ENCODE results near the gene USP44. TPM values are rescaled to one million over a fixed set of nuclear protein-coding genes. Genes with fewer than 3 reads are reported as not detected.
A peak's percentile ranks its signal among the peaks of the same experiment; 100 is the strongest.

Gene USP44
- total RNA-seq, 1 donor from 2014 or later: 8.0 TPM

DNA sequence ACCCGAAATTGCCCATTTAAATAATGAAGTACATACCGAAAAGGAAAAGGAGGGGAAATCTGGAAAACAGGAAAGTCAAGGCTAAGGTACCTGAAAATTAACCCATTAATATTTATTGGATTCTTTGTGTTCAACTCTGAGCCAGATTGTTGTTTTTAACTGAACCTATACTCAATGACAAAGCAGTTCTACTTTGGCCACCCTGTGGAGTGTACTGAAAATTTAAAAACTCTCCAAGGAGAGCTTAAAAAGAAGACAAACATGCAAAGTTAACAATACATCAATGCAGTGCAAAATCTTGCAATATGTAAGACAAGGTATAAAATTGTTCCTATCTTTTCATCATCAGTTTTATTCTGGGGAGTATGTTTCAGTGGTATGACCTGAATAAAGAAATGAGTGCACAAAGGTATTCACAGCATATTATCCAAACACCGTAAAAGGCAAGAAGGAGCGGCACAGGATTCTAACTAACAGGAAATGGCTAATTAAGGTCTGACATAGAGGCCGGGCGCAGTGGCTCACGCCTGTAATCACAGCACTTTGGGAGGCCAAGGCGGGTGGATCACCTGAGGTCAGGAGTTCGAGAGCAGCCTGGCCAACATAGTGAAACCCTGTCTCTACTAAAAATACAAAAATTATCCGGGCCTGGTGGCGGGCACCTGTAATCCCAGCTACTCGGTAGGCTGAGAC is 1.7 kb downstream of the USP44 start:
- no peak for ATAC-seq
- no peak for DNase-seq (ENCODE audit: low spot score)
- intact Hi-C loops (cut with DNase I): no loop called here

DNA sequence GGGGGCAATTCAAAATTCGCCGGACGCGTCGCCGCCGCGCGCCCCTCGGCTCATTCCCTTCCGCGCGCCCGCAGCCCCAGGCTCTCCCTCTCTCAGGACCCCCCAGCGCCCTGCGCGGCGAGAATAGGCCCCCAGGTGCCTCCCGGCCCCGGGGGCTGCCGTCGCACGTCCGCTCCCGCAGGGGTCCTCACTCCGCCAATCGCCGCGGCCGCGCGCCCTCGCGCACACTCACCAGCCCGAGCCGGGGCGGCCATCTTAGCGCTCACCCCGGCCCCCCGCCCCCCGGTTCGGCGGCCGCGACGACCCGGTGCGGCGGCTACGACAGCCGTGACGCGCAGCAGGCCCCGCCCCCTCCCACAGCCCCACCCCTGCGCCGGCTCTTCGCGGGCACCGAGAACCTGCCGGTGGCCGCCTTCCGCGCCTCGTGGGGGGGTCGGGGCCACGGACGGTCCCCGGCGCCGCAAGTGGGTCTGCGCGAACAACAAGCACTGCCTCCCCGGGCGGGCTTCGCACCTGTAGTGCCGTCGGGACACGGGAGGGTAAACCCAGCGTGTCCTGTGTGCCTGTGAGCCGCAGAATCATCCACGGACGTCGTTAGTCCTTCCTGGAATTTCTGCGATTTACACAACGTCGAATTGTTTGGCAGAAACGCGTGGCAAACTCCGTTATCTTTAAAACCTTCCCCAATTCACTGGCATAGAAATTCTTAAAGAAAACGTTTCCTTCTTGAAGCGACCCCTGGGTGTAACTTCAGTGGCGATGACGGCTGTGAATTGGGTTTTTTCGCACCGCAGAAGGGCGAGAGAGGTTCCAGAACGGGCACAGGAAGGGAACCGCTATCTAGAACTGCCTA is 2.5 kb downstream of the USP44 start:
- ATAC-seq: peak; percentile 85
- DNase-seq (ENCODE audit: low spot score): peak; percentile 77
- intact Hi-C loops (cut with DNase I): no loop called here

DNA sequence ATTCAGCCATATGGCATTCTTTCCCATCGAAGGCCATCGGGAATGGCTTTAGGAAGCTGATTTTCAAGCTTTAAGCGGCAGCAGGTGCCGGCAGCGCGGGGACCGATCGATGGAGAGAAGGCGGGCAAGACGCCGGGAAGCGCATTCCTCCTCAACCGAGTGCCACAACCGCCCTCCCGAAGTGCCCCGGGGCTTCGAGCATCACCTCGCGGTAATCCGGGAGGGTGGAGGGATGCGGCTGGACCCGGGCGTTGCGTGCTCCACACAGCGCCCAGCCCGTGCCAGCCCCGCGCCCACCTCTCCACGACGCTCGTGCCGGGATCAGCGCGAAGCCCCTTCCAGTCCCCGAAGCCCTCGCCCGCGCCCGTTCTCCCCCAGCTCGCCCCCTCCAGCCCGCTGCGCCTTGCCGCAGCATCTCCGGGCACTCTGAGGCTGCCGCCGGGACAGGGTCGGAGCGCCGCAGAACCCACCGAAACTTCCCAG is 3.2 kb downstream of the USP44 start:
- peak; percentile 68 for ATAC-seq
- intact Hi-C loops (cut with DNase I): no loop called here
- DNase-seq (ENCODE audit: low spot score): peak; percentile 63

DNA sequence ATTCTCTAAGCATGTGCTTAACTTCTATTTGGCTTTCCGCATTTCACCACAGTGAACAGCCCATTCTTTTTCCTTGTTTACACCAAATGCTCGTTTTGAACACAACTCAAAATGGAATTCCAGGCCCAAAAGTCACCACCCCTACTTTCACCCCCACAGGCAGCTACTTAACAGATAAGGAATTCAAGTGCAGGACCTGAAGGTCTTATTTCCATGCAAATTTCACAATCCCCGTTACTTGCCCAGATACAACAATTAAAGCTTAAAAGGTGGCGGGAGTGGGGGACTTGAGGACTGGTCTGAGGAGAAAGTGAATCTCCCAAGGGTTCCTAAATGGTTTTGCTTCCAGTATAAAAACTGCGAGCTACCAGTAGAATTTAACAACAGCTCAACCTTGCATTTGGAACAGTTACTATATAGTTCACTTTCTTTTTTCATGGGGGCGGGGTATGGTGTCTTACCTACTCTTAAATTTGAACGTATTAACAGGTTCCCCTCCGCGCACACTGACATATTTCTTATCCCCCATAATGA is 3.7 kb downstream of the USP44 start:
- DNase-seq (ENCODE audit: low spot score) (no peak), ATAC-seq (peak; percentile 85)
- intact Hi-C loops (cut with DNase I): no loop called here

DNA sequence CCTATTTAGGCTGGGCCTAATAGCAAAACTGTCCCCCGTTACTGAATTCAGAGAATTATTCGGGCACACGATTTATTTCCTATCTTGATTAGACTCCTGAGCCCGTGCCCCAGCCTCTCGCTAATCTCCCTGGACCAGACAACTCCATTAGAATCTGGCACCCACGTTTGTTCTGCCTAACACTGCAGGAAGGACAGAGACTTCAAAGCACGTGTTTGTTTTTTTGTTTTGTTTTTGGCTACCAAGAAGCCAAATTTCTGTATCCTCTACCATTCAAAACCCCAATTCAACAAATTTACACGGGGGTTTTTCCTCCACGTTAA is 4.8 kb downstream of the USP44 start:
- intact Hi-C loops (cut with DNase I): no loop called here
- DNase-seq (ENCODE audit: low spot score) (no peak), ATAC-seq (no peak)

DNA sequence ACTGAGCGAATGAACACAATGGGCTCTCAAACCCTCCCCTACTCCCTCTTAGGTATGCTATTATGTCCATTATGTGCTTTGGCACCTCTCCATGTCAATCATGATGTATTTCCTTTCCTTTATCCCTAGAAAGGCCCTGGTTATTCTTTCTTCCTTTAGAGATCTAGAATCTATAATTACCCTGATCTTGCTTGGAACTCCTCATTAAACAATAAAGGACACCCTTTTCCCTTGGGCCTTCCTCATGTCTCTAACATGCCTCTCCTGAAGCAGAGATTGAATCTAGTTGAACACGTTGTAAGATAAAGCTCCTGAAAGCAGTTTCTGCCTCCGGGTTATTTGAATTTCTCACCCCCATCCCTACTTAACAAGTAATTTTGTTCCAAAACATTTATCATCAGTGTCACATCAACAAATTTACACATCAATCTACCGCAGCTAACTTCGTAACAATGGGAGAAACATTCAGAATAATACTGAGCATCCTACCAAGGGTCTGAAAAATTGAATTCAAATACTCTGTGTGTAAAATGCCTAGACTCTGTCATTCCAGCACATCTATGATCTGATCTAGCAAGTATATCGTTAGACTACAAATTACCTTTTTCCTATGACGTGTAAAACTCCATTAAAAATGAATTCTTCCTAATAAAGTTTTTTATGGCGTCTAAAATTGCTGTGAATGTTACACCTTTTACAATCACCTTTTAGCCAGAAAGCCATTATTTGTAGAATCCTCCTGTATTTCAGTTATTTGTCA is 5.4 kb downstream of the USP44 start:
- no peak for DNase-seq (ENCODE audit: low spot score)
- intact Hi-C loops (cut with DNase I): no loop called here
- no peak for ATAC-seq

DNA sequence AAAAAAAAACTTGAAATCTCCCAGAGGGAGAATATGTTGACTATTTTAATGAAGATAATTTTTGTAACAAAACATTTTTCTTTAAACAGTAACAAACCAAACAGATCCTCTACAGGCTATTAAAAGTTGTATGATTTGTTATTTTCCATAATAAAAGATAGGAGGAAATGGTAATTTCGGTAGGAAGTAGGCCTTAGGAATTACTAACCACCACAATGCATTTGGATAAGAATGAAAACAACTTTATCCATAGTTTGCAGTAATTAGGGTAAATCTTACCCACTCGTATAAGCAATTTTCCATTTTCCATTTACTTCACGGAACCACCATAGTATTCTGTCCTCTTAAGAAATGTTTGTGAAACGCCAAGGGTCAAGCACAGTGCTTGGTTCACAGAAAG is 6.0 kb downstream of the USP44 start:
- ATAC-seq (no peak), DNase-seq (ENCODE audit: low spot score) (no peak)
- intact Hi-C loops (cut with DNase I): no loop called here

DNA sequence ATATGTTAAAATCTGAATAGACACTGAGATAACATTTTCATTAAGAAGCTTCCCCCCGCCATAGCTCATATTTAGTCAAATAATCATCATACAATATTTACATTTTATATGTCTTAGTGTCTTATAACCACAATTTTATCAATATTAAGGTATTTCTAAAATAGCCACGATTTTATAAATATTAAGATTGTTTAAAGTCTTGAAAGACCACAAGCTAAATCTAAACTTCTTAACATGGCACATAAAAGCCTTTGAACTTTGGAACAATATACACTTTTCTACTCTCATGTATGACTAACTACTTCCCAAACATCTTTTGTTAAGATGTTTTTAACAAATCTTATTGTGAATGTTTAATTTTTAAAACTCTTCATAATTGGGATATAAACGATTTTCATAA is 6.5 kb downstream of the USP44 start:
- intact Hi-C loops (cut with DNase I): no loop called here
- ATAC-seq: no peak
- no peak for DNase-seq (ENCODE audit: low spot score)

DNA sequence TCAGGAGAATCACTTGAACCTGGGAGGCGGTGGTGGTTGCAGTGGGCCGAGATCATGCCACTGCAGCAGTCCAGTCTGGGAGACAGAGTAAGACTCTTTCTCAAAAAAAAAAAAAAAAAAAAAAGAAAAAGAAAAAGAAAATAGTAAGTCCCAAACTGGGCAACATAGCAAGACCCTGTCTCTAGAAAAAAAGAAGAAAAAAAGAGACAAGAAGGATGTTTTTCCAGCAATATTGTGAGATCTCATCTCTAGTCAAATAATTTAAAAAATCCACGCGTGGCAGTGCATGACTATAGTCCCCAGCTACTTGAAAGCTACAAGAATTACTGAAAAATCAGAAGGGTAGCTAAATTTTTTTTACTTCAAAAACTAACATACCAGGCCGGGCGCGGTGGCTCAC is 8.0 kb downstream of the USP44 start:
- DNase-seq (ENCODE audit: low spot score) (no peak), ATAC-seq (no peak)
- intact Hi-C loops (cut with DNase I): no loop called here

DNA sequence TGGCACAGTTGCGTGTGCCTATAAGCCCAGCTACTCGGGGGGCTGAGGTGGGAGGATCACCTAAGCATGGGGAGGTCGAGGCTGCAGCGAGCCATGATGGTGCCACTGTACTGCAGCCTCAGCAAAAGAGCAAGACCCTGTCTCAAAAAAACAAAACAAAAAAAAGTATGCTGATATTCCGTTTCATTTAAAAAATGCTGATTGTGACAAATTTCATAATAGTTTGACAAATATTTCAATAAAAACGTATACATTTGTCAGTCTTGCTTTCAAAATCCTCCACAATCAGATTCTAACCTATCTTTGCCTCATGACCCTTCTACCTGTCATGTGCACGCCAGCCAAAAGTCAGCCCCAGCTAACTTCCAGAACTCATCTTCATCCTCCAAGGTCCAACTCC is 9.8 kb downstream of the USP44 start:
- no peak for DNase-seq (ENCODE audit: low spot score)
- intact Hi-C loops (cut with DNase I): no loop called here
- ATAC-seq: no peak

DNA sequence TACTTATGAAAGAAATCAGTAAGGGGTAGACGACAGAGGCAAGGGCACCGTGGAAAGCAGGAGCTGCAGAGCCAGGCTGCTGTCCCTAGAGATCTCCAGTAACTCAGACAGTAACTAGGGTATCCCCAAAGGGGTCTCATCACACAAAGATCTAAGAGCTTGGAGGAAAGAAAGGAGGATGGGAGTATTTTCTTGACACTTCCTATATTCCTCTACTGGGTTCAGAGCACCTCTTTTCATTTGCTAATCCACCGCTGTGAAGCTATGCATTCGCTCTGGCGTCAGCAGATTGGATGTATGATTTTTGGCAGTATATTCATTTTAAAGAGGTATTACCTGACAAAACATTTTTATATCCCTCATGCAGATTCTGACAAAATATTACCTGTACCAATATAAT is 12.6 kb downstream of the USP44 start:
- ATAC-seq: no peak
- no peak for DNase-seq (ENCODE audit: low spot score)
- intact Hi-C loops (cut with DNase I): loop anchor here (10.0 kb wide), 1 partner anchor 424 kb away; no protein-coding TSS in a partner anchor

DNA sequence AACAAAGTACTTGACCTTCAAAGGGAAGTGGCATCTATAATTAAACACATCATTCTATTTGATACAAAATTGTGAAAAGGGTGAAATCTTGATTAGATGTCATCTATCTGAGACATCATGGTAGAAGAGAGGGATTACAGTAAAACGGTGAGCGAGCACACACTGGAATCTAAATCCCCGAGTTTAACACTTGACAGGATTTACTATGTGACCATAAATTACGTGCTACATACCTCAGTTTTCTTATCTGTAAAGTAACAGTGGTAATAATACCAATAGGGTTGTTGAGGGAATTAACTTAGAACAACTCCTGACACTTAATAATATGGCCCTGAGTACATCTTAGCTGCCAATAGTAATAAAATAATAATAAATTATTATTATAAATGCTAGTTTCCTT is 13.3 kb downstream of the USP44 start:
- DNase-seq (ENCODE audit: low spot score) (no peak), ATAC-seq (no peak)
- intact Hi-C loops (cut with DNase I): loop anchor here (10.0 kb wide), 1 partner anchor 423 kb away; no protein-coding TSS in a partner anchor

DNA sequence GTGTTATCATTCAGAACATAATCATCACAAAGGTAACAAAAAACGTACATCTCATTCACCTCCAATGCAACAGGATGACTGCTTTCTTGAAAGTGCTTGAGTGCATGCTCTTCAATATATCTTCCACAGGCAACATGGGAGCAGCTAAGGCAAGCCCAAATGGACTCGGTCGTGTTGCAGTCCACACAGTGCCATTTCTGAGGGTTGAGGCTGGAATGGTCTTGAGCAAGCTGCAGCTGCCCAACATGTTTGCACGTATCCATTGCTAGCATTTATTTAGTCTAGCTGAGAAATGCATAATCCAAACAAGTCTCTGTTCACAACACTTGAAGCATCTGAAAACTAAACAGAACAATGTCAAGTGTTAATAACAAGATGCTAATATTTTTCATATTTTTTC is 17.3 kb downstream of the USP44 start:
- intact Hi-C loops (cut with DNase I): loop anchor here (10.0 kb wide), 1 partner anchor 419 kb away; no protein-coding TSS in a partner anchor
- peak; percentile 37 for ATAC-seq
- DNase-seq (ENCODE audit: low spot score): no peak

DNA sequence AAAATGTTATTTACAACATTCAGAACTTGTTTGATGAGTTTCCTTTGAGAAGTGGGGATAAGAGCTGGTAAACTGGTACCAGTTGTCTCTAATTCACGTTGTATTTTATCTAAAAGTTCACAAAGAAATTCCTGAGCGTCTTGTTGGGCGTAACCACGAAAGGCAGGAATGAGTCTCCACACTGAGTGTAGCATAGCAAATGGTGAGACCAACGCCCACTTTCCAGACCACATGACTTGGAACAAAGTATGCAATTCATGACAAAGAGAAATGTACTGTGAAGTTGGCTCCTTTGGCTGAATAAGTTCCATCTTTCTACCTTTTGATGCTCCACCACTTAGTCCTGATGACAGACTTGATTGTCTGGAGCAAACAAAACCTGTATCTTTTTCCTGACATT is 18.4 kb downstream of the USP44 start:
- intact Hi-C loops (cut with DNase I): loop anchor here (10.0 kb wide), 1 partner anchor 418 kb away; no protein-coding TSS in a partner anchor
- DNase-seq (ENCODE audit: low spot score): no peak
- ATAC-seq: no peak

DNA sequence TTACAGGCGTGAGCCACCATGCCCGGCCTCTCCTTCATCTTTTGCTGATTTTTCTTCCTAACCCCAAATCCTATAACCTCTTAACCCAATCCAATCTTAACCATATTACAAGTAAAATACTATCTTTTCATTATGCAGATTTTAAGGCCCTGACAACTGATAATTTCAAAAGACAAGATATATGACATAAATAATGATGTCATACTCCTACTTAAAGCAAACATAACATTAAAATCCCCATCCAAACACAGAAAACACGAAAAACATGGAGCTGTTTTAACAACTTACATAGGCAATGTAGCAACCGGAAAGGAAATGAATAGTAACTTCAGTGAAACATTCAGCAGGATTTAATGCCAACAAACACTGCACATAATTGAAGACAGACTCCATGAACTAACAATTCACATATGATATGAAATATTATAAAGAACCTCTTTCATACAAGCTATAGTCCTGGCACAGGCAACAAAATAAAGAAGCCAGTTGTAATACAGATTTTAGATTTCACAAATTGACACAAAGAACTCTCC is 21.5 kb downstream of the USP44 start:
- no peak for DNase-seq (ENCODE audit: low spot score)
- intact Hi-C loops (cut with DNase I): loop anchor here (10.0 kb wide), 1 partner anchor 415 kb away; no protein-coding TSS in a partner anchor
- no peak for ATAC-seq

DNA sequence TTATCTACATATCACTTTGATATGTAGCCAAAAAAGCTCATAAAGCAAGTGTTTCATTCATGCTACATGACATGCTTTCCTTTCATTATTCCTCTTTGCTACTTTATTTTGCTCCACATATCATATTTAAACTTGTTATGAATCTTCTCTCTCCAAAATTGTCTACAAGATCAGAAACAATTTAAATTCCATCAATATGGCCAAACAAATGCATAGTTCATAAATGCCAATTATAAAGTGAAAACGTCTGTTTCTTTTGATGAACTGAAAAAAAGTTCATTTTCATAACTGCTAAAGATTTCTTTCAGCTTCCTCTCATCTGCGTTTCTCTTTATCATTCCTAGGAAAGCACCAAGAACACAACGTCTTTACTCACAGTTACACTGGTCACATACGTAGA is 22.8 kb downstream of the USP44 start:
- ATAC-seq (no peak), DNase-seq (ENCODE audit: low spot score) (no peak)
- intact Hi-C loops (cut with DNase I): no loop called here

DNA sequence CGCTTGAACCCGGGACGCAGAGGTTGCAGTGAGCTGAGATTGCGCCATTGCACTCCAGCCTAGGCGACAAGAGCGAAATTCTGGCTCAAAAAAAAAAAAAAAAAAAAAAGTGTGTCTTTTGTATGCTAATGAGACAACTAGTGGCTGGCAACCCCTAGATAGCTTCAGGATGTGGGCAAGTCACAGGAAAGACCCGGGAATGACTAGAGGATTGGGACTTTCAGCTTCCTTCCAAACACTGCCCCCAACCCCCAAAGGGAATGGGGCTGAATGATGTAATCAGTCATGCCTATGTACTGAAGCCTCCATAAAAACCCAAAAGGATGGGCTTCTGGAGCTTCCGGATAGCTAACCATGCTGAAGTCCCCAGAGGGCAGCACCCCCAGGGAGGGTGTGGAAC is 28.6 kb downstream of the USP44 start:
- intact Hi-C loops (cut with DNase I): no loop called here
- no peak for DNase-seq (ENCODE audit: low spot score)
- no peak for ATAC-seq

DNA sequence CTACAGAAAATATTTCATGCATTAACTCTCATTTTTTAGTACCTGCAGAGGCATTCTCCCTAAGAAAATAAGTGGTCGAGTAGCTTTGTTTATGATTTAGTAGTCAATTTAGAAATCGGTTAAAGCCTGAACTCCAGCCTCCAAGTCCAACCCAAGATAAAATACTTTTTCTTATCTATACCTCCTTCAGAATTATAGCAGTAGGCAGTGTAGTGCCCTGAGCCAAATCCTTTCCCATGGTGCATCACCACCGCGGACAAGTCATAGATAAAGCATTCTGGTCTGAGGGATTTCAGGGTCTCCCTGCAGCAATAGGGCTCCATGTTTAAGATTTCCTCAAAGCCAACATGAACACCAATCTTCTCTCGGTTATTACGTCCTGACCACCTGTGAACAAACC is 30.5 kb downstream of the USP44 start:
- ATAC-seq (no peak), DNase-seq (ENCODE audit: low spot score) (no peak)
- intact Hi-C loops (cut with DNase I): no loop called here

DNA sequence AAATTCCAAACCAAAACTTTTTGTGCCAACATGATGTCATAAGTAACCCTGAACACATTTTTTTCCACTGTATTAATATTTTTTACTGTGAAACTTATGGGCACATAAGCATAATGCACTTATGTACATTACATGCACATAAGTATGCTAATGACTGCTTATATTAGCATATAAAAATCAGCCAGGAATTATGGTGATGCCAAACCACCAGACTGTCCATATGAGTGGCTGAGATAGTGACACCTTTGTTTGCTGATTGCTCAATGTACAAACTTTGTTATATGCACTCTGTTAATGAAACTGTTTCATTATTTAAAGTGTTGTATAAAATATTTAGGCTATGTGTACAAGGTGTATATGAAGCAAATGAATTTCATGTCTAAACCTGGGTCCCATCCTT is 32.3 kb downstream of the USP44 start:
- intact Hi-C loops (cut with DNase I): no loop called here
- no peak for DNase-seq (ENCODE audit: low spot score)
- ATAC-seq: no peak

All from sciatic nerve (tissue), 2 donors.